Mucosa of descending colon (tissue), 3 donors: ENCODE results near the gene SCN10A. TPM values are rescaled to one million over a fixed set of nuclear protein-coding genes. Genes with fewer than 3 reads are reported as not detected.

Experiments used
- ATAC-seq: fragments of 200-7000 bp; cut with Tn5 transposase; one replicate; pipeline ENCODE4 v1.9.1; 2020; ENCODE audit warnings: mild to moderate bottlenecking, moderate library complexity
- DNase-seq, 3 donors: peaks; one replicate each; pipeline ENCODE4 v3.0.0-alpha.2; 2020
- H3K36me3 ChIP-seq: fragments of 200-600 bp; one replicate; pipeline ENCODE4 v1.8.0; 2021; ENCODE audit warnings: low read depth, mild to moderate bottlenecking
- H3K4me1 ChIP-seq: fragments of 200-600 bp; one replicate; pipeline ENCODE4 v1.8.0; 2021; ENCODE audit warnings: low read depth, mild to moderate bottlenecking
- H3K4me3 ChIP-seq: fragments of 200-600 bp; one replicate; pipeline ENCODE4 v1.8.0; 2021; ENCODE audit warnings: mild to moderate bottlenecking
- H3K9me3 ChIP-seq: fragments of 200-600 bp; one replicate; pipeline ENCODE4 v1.8.0; 2021; ENCODE audit warnings: mild to moderate bottlenecking
- intact Hi-C, 2 donors: fragments of 100-400 bp; cut with DNase I in 1 of 2; cut with micrococcal nuclease in 1 of 2; formaldehyde crosslinking; loops; one replicate each; pipeline versions ENCODE4 v1.11.0 to v1.11.1; 2022; cut with DNase I, micrococcal nuclease
- total RNA-seq, 3 donors: library from RNA; stranded (reverse); fragmentation: NEBNext Ultra II Directional in 2 of 3; extraction: Animal tissue kit (Norgen Biotek cat#: 25700) in 2 of 3; gene quantifications; one replicate each; pipeline versions ENCODE4 v1.2.1 to v1.2.4, GENCODE V29; 2021 to 2023
- TF ChIP-seq, protein P1 (sequence below): fragments of 200-600 bp; IDR thresholded peaks from one replicate; pipeline ENCODE4 v1.8.0; 2022; ENCODE audit warnings: antibody characterized with exemption, mild to moderate bottlenecking
- donor health status: DM: no; HTN: no; CAD: no; lungs with moderate emphysema.
- donor health status: DM: no; HTN: no; CAD: no.
- donor health status: DM: no; HTN: yes; CAD: no.

Gene SCN10A
- total RNA-seq, 3 donors from 2014 or later = not detected

DNA sequence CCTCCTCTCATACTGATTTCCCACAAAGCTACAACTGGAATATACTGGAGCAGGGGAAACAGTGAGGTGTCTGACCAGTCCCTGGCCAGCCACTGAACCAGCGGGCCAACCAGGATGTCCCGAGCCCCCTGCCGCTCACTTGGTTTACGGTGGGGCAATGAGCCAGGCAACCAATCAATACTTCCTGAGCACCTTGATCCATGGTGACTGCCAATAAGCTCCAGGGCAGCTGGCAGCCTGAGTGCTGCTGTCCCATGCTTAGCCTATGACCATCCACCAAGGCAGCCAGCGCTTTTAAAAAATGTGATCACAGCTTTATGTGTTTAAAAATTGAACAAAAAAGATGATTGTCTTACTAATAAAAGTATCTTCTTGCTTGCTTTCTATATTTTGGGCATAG is 4.2 kb downstream of the SCN10A start:
- intact Hi-C loops = no loop called here
- Histone ChIP-seq H3K36me3 (no peaks in the 10 kb centered on the region), H3K4me3 (no peak overlapping the region), H3K9me3 (no peaks in the 10 kb centered on the region), H3K4me1 (no peaks in the 10 kb centered on the region)
- no peak for DNase-seq
- no peak for ATAC-seq
- TF ChIP-seq, protein P1, sequence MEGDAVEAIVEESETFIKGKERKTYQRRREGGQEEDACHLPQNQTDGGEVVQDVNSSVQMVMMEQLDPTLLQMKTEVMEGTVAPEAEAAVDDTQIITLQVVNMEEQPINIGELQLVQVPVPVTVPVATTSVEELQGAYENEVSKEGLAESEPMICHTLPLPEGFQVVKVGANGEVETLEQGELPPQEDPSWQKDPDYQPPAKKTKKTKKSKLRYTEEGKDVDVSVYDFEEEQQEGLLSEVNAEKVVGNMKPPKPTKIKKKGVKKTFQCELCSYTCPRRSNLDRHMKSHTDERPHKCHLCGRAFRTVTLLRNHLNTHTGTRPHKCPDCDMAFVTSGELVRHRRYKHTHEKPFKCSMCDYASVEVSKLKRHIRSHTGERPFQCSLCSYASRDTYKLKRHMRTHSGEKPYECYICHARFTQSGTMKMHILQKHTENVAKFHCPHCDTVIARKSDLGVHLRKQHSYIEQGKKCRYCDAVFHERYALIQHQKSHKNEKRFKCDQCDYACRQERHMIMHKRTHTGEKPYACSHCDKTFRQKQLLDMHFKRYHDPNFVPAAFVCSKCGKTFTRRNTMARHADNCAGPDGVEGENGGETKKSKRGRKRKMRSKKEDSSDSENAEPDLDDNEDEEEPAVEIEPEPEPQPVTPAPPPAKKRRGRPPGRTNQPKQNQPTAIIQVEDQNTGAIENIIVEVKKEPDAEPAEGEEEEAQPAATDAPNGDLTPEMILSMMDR = no peak

GRCh38 chr3:38805765-38806386 is 10.1 kb downstream of the SCN10A start:
- TF ChIP-seq, protein P1 = no peak
- ATAC-seq (peak; percentile 71), DNase-seq (peak in 2 of 3 donors; percentile 39 to 63)
- intact Hi-C loops = no loop called here
- Histone ChIP-seq H3K4me3 (no peak overlapping the region), H3K9me3 (no peaks in the 10 kb centered on the region), H3K36me3 (no peaks in the 10 kb centered on the region), H3K4me1 (no peaks in the 10 kb centered on the region)

DNA sequence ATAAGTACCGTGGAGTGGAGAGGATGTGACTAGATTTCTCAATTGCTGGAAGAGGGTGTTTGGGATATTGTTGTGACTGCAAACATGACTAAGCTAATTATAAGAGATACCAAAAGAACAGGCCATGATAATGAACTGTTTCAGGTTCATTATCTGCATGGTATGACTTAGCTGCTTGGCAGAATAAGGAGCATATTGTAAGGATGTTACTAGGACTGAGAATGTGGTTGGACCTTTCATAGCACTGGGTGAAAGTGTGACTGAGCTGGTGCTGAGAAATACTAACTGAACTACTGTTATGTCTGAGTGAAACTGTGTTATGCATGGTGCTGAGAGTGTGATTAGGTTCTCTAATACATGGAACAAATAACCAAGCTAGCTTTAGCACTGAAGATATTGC is 11.0 kb downstream of the SCN10A start:
- DNase-seq (no peak), ATAC-seq (no peak)
- Histone ChIP-seq H3K9me3 (no peaks in the 10 kb centered on the region), H3K4me3 (no peak overlapping the region), H3K36me3 (no peaks in the 10 kb centered on the region), H3K4me1 (no peaks in the 10 kb centered on the region)
- intact Hi-C loops = no loop called here
- TF ChIP-seq, protein P1 = no peak

- Histone ChIP-seq H3K4me1 (no peaks in the 10 kb centered on the region), H3K36me3 (no peaks in the 10 kb centered on the region)
- ATAC-seq = no peak
Observed at GRCh38 chr3:38800511-38800910, 15.5 kb downstream of the SCN10A start.

DNA sequence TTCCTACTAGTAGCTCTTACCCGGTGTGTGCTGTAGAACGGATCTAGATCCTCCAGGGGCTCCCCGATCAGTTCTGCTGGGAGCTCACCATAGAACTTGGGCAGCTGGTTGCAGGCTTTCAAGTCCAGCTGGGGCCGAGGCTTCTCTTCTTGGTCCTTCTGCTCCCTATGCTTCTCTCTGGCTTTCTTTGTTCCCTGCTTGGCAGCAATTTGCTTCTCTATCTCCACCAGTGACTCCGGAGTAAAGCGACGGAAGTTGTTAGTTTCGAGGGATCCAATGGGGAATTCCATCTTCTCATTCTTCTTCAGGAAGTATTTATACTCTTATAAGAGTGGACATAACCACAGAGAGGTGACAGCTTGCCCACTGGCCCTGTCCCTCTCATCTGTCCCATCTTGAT is 22.3 kb downstream of the SCN10A start:
- no peak overlapping the region for H3K4me3 ChIP-seq
- no peaks in the 10 kb centered on the region for H3K36me3 ChIP-seq
- intact Hi-C loops = no loop called here
- DNase-seq = no peak
- ATAC-seq = no peak
- TF ChIP-seq, protein P1 = no peak
- H3K9me3 ChIP-seq = no peaks in the 10 kb centered on the region
- no peaks in the 10 kb centered on the region for H3K4me1 ChIP-seq

More at GRCh38 chr3:38800511-38800910, 15.5 kb downstream of the SCN10A start:
- intact Hi-C loops = no loop called here
- DNase-seq = no peak
- TF ChIP-seq, protein P1 = no peak
- Histone ChIP-seq H3K4me3 (no peak overlapping the region), H3K9me3 (no peaks in the 10 kb centered on the region)

- DNase-seq (no peak), ATAC-seq (no peak)
- Histone ChIP-seq H3K4me3 (no peak overlapping the region), H3K4me1 (no peaks in the 10 kb centered on the region), H3K9me3 (no peaks in the 10 kb centered on the region), H3K36me3 (no peaks in the 10 kb centered on the region)
- intact Hi-C loops = no loop called here
- TF ChIP-seq, protein P1 = no peak
Observed at GRCh38 chr3:38792983-38793382, 23.0 kb downstream of the SCN10A start.
